Neural cell (in vitro differentiated cells): ENCODE data around the gene PRR5. TPM values are rescaled to one million over a fixed set of nuclear protein-coding genes. Genes with fewer than 3 reads are reported as not detected.

Experiments used
- H2AFZ ChIP-seq: fragments of 200-600, 300-800 bp; sonication (generic), shearing (Covaris generic); 2 replicates; pipeline ENCODE4 v1.6.0; 2014; ENCODE audit warnings: low read depth, mild to moderate bottlenecking, antibody characterized with exemption, low read length, moderate library complexity
- H3F3A ChIP-seq: fragments of 200-600 bp; shearing (Covaris generic); 2 replicates; pipeline ENCODE4 v1.6.1; 2016; ENCODE audit warnings: mild to moderate bottlenecking, moderate library complexity, mixed read lengths, antibody characterized with exemption, low read length; ENCODE audit not compliant: insufficient read depth, poor library complexity, severe bottlenecking
- H3K27ac ChIP-seq: fragments of 200-600, 300-800 bp; sonication (generic), shearing (Covaris generic); 2 replicates; pipeline ENCODE4 v1.5.1; 2014; ENCODE audit warnings: mild to moderate bottlenecking, low read length, moderate library complexity
- H3K27me3 ChIP-seq: fragments of 300-800, 200-600 bp; sonication (generic), shearing (Covaris generic); 2 replicates; pipeline ENCODE4 v1.6.0; 2014; ENCODE audit warnings: mild to moderate bottlenecking, low read depth, low read length, moderate library complexity; ENCODE audit not compliant: insufficient read depth
- H3K36me3 ChIP-seq: fragments of 300-800, 200-600 bp; sonication (generic), shearing (Covaris generic); 2 replicates; pipeline ENCODE4 v1.5.1; 2014; ENCODE audit warnings: mild to moderate bottlenecking, antibody characterized with exemption, low read length, moderate library complexity; ENCODE audit not compliant: insufficient read depth
- H3K4me2 ChIP-seq: fragments of 300-800, 200-600 bp; sonication (generic), shearing (Covaris generic); 2 replicates; pipeline ENCODE4 v1.6.0; 2014; ENCODE audit warnings: mild to moderate bottlenecking, low read length
- H3K4me3 ChIP-seq: fragments of 300-800, 200-600 bp; sonication (generic), shearing (Covaris generic); 2 replicates; pipeline ENCODE4 v1.5.1; 2014; ENCODE audit warnings: mild to moderate bottlenecking, low read length, moderate library complexity
- H3K79me2 ChIP-seq: fragments of 200-600 bp; shearing (Covaris generic); replicated peaks from 2 replicates; pipeline ENCODE4 v1.6.0; 2014; ENCODE audit warnings: mild to moderate bottlenecking, low read length, moderate library complexity; ENCODE audit not compliant: insufficient read depth
- H3K9ac ChIP-seq: fragments of 300-800, 200-600 bp; sonication (generic), shearing (Covaris generic); 2 replicates; pipeline ENCODE4 v1.6.1; 2016; ENCODE audit warnings: mild to moderate bottlenecking, low read length, mixed read lengths
- H3K9me2 ChIP-seq: fragments of 200-600 bp; shearing (Covaris generic); 2 replicates; pipeline ENCODE4 v1.6.1; 2016; ENCODE audit warnings: mild to moderate bottlenecking, low read length, mixed read lengths; ENCODE audit not compliant: insufficient read depth
- H3K9me3 ChIP-seq: fragments of 200-600, 300-800 bp; sonication (generic), shearing (Covaris generic); 2 replicates; pipeline ENCODE4 v1.6.1; 2016; ENCODE audit warnings: mild to moderate bottlenecking, mixed run types, low read length, moderate library complexity, mixed read lengths
- H4K20me1 ChIP-seq: fragments of 200-600 bp; shearing (Covaris generic); 2 replicates; pipeline ENCODE4 v1.6.1; 2016; ENCODE audit warnings: mild to moderate bottlenecking, mixed run types; ENCODE audit not compliant: insufficient read depth
- EP300 ChIP-seq: fragments of 450-650 bp; conservative IDR thresholded peaks from 2 replicates; pipeline ENCODE4 v1.6.1; 2014; ENCODE audit warnings: antibody characterized with exemption, mild to moderate bottlenecking, moderate library complexity; ENCODE audit not compliant: poor library complexity, severe bottlenecking
- EZH2 ChIP-seq: fragments of 200-600, 300-800 bp; shearing (Covaris generic), sonication (generic); IDR thresholded peaks from 2 replicates; pipeline ENCODE4 v1.6.1; 2014; ENCODE audit warnings: antibody characterized with exemption, low read length, borderline replicate concordance, mild to moderate bottlenecking; ENCODE audit not compliant: insufficient read depth, poor library complexity, severe bottlenecking
- MXI1 ChIP-seq: fragments of 450-650 bp; conservative IDR thresholded peaks from 2 replicates; pipeline ENCODE4 v1.6.1; 2014; ENCODE audit warnings: antibody characterized with exemption, mild to moderate bottlenecking; ENCODE audit not compliant: poor library complexity, severe bottlenecking
- RAD21 ChIP-seq: fragments of 450-650 bp; conservative IDR thresholded peaks from 2 replicates; pipeline ENCODE4 v1.6.1; 2014; ENCODE audit warnings: antibody characterized with exemption, mild to moderate bottlenecking, moderate library complexity
- SMC3 ChIP-seq: fragments of 450-650 bp; conservative IDR thresholded peaks from 2 replicates; pipeline ENCODE4 v1.6.1; 2014; ENCODE audit warnings: antibody characterized with exemption, mild to moderate bottlenecking, moderate library complexity; ENCODE audit not compliant: poor library complexity
- TAF1 ChIP-seq: IDR thresholded peaks from 2 replicates; pipeline ENCODE4 v1.6.1; 2012; ENCODE audit warnings: low read depth
- polyA plus RNA-seq: library from polyadenylated mRNA; depleted of rRNA; stranded (reverse); fragments of >200 nt; gene quantifications from 2 replicates; pipeline ENCODE4 v1.2.3, GENCODE V29; 2014
- TF ChIP-seq, protein P1 (sequence below): IDR thresholded peaks from 2 replicates; pipeline ENCODE4 v1.6.1; 2012; ENCODE audit warnings: borderline replicate concordance
- TF ChIP-seq, protein P2 (sequence below): fragments of 450-650 bp; IDR thresholded peaks from 2 replicates; pipeline ENCODE4 v1.5.1; 2014; ENCODE audit warnings: antibody characterized with exemption, mild to moderate bottlenecking, moderate library complexity; ENCODE audit not compliant: poor library complexity, severe bottlenecking

The PRR5 gene
- polyA plus RNA-seq, 1 donor from 2014 or later = 16.2 TPM

DNA sequence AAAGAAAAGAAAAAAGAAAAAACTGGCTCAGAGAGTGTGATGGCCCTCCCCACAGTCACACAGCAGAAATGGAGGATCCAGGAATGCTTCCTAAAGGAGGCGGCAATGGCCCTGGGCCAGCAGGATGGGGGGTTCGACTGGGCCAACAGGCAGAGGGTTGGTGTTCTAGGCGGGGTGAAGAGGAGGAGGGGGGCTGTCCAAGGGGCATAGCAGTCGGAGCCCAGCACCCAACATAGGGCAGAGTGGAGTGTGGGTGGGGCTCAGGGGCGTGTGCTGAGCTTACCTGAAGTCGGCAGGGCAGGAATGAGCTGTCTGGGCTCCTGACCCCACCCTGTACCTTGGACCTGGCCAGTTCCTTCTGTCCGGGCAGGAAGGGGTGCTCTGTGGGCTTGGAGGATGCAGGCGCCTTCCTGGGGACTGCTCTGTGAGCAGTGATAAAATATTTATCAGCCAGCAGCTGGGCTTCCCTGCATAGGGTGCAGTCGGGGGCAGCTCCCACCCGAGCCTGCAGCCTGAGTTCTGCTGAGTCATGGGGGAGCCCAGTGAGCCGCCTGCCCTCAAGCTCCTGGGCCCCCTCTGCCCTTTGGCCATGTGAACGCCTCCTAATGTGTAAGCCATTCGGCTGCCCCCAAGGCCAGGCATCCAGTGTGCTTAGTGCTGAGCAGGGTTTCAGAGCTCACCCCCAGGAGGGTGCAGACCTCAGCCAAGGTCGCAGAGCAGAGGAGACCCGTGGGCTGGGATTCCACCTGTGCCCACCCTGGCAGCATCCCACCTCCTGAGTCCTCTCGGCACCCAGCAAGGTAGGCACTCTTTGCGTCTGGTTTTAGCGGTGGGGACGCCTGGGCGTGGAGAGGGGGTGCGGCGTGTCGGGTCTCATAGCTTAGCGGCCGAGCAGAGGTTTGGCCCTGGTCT lies 25.3 kb upstream of the PRR5 start:
- Histone ChIP-seq H3K4me2 (no peak overlapping the region), H4K20me1 (no peaks in the 10 kb centered on the region), H3K27me3 (no peaks in the 10 kb centered on the region), H3K9me2 (no peaks in the 10 kb centered on the region), H3K79me2 (no peaks in the 10 kb centered on the region), H3K27ac (no peak overlapping the region), H3K36me3 (no peaks in the 10 kb centered on the region), H2AFZ (no peak overlapping the region), H3K4me3 (no peak overlapping the region), H3F3A (no peaks in the 10 kb centered on the region), H3K9me3 (no peaks in the 10 kb centered on the region), H3K9ac (no peak overlapping the region)
- TF ChIP-seq, protein P1, sequence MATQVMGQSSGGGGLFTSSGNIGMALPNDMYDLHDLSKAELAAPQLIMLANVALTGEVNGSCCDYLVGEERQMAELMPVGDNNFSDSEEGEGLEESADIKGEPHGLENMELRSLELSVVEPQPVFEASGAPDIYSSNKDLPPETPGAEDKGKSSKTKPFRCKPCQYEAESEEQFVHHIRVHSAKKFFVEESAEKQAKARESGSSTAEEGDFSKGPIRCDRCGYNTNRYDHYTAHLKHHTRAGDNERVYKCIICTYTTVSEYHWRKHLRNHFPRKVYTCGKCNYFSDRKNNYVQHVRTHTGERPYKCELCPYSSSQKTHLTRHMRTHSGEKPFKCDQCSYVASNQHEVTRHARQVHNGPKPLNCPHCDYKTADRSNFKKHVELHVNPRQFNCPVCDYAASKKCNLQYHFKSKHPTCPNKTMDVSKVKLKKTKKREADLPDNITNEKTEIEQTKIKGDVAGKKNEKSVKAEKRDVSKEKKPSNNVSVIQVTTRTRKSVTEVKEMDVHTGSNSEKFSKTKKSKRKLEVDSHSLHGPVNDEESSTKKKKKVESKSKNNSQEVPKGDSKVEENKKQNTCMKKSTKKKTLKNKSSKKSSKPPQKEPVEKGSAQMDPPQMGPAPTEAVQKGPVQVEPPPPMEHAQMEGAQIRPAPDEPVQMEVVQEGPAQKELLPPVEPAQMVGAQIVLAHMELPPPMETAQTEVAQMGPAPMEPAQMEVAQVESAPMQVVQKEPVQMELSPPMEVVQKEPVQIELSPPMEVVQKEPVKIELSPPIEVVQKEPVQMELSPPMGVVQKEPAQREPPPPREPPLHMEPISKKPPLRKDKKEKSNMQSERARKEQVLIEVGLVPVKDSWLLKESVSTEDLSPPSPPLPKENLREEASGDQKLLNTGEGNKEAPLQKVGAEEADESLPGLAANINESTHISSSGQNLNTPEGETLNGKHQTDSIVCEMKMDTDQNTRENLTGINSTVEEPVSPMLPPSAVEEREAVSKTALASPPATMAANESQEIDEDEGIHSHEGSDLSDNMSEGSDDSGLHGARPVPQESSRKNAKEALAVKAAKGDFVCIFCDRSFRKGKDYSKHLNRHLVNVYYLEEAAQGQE = no peak
- TF ChIP-seq EP300 = no peak
- TF ChIP-seq, protein P2, sequence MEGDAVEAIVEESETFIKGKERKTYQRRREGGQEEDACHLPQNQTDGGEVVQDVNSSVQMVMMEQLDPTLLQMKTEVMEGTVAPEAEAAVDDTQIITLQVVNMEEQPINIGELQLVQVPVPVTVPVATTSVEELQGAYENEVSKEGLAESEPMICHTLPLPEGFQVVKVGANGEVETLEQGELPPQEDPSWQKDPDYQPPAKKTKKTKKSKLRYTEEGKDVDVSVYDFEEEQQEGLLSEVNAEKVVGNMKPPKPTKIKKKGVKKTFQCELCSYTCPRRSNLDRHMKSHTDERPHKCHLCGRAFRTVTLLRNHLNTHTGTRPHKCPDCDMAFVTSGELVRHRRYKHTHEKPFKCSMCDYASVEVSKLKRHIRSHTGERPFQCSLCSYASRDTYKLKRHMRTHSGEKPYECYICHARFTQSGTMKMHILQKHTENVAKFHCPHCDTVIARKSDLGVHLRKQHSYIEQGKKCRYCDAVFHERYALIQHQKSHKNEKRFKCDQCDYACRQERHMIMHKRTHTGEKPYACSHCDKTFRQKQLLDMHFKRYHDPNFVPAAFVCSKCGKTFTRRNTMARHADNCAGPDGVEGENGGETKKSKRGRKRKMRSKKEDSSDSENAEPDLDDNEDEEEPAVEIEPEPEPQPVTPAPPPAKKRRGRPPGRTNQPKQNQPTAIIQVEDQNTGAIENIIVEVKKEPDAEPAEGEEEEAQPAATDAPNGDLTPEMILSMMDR = no peak
- TF ChIP-seq RAD21 = no peak
- no peak for TF ChIP-seq EZH2
- TF ChIP-seq SMC3 = no peak
- no peak for TF ChIP-seq TAF1
- no peak for TF ChIP-seq MXI1

DNA sequence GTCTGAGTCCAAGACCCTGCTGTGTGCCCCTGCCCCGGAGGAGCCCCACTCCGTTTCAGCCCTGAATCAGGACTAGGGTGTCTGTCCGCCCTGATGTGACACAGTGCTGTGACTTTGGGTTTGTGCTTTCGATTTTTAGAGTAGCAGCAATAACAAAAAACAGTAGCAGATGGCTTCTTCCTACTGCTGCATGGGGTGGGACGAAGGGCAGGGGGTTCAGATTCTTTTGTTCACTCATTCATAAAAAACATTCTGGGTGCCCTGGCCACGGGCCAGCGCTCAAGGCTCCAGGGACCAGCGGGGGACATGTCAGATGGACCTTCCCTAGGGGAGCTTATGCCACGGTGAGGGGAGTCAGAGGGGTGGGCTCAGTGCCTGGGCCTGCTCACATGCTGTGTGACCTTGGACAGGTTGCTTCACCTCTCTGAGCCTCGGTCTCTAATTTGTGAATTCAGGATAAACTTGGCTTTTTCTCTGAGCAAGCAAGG lies 24.6 kb upstream of the PRR5 start:
- H3K4me3 ChIP-seq = no peak overlapping the region
- H2AFZ ChIP-seq = no peak overlapping the region
- H4K20me1 ChIP-seq = no peaks in the 10 kb centered on the region

More for the DNA sequence above, 24.6 kb upstream of the PRR5 start:
- no peaks in the 10 kb centered on the region for H3K9me2 ChIP-seq
- H3K79me2 ChIP-seq = no peaks in the 10 kb centered on the region
- no peaks in the 10 kb centered on the region for H3K9me3 ChIP-seq
- no peaks in the 10 kb centered on the region for H3K36me3 ChIP-seq
- H3K4me2 ChIP-seq = no peak overlapping the region
- no peak overlapping the region for H3K9ac ChIP-seq
- H3K27me3 ChIP-seq = no peaks in the 10 kb centered on the region
- no peaks in the 10 kb centered on the region for H3F3A ChIP-seq
- H3K27ac ChIP-seq = no peak overlapping the region
- TF ChIP-seq, protein P1 = no peak
- TF ChIP-seq MXI1 (no peak), TAF1 (no peak), EP300 (no peak), RAD21 (no peak)
